ENCODE measurements around the gene SLC6A20.
"Not testable (repeated sequence)": the region's sequence is repeated elsewhere in the genome, so short reads cannot be mapped to it uniquely, and the experiment has no call there.

Gene SLC6A20

DNA sequence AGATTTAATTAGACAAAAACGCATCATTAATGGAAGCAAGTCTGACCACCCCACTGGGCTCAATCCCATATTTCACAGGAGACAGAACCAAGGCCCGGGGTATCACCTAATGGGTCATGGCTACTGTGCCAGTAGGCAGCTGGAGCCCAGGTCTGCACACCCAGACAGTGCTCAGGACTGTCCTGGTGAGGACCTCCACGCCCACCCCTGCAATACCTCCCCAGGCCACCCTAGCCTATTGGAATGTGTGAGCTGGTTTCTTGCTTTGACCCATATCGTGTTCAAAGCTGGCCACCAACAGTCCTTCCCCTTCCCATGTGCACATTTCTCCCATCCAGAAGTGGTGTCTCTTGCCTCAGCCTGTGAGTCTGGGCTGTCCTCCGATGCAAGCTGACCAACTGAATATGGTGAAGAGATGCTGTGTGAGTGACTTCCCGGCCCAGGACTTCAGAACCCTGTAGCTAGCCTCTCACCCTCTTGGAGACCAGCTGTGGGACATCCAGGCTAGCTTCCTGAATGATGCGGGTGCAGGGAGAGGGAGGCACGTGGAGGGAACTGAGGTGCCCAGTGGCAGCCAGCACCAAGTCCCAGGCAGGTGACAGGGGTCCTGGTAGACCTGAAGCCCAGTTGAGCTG, 19.1 kb downstream of the SLC6A20 start:
- DNase-seq = peak; percentile 34

DNA sequence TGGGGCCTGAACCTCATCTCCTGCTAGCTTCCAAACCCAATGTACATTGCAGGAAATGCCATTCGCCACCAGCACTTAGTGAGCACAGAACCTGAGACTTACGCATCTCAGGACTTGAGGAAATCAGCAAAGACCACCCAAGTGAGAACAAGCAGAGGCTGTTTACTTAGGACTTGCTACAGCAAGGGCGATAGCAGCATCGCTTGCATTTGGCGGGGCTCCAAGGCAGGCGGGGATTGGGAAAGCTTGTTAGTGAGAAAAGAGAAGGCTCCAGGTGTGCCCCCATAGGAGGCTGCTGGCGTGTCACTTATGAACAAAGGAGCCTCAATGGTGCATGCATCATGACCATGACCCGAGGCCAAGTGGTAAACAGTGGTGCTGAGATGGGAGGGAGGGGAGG, 19.7 kb downstream of the SLC6A20 start:
- no peak for DNase-seq

DNA sequence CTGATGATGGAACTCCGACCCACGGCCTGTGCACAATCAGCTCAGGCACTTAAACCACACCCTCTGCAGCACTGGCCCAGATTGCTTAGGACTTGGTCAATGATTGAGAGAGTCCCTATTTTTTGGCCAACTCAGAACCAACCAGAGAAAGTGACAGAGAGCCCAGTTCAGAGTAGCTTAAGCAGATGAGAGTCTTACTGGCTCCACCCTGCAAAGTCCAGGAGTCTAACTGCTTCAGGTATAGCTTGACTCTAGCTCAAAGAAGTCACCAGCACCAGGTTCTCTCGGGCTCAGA, 20.1 kb downstream of the SLC6A20 start:
- no peak for DNase-seq

DNA sequence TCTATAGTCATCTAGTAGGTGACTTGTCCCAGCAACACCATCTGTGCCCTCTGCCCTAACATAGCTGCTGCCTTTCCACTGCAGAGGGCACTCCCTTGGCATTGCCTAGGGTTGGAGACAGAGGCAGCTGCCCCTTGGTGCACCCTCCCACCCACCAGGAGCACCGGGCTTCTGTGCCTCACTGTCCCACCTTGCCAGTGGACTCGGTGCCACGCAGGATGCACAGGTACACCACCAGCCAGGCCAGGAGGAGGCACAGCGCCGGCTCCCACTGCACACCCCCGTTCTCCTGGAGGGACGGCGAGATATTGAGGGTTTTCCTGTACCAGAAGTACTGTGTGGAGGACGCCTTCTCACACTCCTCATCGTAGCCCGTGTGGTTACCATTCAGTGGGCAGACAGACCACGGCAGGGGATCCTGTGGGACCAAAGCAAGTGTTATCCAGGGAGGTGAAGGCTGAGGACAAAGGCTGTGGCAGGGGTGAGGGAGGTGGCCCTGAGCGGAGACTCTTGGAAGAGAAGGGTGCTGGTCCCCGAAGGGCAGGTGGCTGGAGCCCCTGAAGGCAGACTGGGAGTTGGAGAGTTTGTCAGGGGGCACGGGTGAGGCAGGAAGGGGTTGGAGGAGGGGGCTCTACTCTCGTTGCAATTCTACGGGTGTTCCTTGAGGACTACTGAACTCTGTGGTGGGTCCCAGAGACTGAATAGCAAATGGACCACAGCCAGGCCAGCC, 20.6 kb downstream of the SLC6A20 start:
- DNase-seq = peak; percentile 42

DNA sequence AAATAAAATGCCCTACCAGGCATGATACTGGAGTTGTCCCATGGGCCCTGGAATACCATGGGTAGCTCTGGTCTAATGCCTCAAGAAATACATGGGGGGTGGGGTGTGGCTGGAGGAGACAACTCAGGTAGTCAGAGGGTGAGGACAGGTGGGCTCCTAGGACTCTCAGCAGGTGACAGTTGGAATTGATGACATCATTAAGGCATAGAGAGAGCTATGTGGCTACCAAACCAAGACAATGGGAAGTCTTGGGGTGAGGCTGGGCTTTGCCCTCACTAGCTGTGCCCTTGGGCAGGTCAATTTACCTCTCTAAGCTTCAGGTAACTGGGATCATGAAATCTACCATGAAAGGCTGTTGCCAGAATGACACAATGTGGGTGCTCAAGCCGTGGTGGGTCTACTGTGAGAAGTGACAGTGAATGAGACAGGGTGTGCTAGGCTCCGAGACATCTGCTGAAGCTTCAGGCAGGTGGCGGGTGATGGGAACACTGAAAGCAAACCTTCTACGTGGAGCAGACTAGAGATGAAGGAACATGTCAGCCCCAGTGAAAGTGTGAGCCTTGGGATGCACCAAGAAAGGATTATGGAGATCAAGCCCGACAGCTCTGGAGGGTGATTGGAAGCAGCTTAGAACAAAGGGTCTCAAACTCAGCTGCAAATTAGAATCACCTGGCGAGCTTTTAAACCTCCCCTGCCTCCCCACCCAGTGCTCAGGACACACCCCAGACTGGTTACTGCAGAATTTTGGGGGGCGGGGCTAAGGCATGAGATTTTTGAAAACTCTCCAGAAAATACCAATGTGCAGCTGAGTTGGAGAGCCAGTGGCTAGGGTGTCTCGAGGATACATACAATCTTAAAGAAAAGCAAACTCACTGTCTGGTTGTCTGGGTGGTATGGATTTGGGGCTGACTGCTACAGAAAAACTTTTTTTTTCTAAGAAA, 21.5 kb downstream of the SLC6A20 start:
- peak; percentile 33 for DNase-seq

DNA sequence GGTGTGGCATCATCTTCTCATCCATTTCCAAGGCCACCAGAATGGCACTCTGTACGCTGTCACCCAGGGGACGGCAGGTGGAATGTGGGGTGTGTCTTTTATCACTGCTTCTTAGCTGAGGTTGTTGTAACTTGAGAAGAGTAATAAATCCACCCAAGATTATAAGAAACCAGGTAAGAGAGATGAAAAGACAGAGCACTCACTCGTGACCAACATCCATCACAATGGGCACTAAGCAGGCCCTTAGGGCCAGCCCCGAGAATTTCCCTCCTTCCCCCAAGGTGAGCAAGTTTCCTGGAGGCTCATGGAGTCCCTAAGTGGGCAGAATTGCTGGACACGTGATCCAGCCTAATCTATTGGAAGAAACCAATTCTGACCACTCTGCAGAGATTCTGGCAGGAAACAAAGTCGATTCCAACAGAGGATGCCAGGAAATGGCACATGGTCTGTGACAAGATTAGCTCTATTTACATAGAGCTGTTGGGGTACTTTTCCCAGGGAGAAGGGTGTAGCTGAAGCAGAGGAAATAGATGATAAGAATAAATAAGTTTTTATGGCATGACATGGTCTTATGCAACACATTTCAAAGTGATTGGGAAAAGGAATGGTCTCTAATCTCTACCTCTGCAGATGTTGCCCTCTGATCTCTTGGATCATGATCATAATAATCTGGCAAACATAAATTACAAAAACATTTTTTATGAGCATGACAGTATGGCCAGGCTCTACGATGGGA, 22.5 kb downstream of the SLC6A20 start:
- DNase-seq = peak; percentile 10

DNA sequence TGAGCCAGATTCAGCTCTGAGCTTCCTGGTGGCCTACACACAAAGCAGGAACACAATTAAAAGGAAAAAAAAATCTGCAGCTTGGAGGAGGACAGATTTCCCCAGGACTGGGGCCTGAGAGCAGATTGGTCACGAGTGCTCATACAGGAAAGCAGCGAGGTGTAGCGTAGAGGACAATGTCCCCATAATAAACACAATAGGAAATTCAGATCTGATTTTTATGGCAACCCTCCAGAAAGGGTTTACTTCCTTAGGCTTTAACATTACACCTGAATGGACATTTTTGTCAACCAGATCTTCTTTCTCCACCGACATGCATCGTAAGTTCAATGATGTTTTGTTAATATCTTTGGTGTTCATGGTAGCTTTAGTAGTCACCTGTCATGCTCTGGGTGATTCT, 23.3 kb downstream of the SLC6A20 start:
- peak; percentile 7 for DNase-seq

DNA sequence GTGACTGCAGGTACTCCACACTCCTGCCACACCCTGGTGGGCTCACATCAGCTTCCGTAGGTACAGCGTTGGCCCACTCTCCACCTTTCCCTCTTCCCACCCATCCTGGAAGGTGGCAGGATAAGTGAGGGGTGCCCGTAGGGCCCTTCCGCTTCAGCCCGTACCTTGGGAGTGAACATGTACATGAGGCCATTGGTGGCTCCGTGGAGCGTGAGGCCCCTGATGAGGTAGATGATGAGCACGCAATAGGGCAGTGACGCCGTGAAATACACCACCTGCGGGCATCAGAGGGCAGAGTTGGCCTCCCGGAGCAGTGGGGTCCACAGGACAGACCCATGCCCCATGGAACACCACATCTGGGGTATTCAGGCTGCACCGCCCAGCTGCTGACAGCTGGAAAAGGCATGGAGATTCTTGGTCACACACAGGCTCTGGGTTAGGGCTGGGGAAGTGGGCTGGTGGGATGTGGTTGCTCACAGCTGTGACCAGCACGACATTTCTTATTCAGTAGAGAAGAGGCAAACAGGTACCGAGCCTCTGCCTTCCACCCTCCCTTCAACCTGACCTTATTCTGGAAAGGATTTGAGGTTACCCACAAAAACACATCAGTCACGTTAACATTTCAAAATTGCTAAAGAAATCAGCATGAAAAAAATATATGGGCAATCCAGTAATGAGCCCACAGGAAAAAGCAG, 23.8 kb downstream of the SLC6A20 start:
- peak; percentile 49 for DNase-seq

DNA sequence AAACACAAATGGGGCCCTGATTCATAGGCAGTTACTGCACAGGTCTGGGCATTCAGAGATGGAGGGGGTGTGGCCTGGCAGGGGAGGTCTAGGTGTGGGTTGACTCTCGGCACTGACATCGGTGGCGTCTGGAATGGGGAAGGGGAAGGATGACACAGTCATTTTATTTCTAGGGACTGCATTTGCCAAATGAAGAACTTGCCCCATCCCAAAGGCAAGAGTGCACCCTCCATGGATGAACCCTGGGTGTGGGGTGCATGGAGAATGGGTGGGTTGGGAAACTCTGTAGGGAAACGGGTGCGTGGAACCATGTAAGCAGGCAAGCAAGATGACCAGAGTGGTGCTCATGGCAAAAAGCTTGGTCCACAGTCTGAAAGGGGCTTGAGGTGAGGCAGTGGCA, 24.5 kb downstream of the SLC6A20 start:
- DNase-seq = peak; percentile 34

DNA sequence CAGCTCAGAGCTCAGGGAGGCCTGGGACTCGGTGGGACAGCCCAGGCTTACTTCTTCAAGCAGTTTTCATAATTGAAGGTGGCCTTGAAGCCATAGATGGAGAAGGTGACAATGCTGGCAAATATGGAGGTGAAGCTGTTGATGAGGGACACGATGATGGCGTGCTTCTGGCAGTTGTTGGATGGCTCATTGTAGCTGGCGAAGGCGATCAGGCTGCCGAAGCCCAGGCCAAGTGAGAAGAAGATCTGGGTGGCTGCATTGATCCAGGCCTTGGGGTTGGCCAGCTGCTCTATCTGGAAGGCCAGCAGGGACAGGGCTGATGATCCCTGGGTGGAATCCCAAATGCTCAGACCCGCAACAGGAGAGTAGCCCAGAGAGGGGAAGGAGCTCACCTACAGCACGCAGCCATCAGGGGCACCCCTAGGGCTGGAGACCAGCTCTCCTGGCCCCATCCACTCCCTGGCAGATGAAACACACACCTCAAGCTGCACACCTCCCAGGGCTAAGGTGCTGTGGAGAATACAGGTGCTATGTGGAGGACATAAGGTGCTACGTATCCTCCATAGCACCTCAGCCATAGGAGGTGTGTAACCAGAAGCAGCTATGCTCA, 25.1 kb downstream of the SLC6A20 start:
- DNase-seq = peak; percentile 37

DNA sequence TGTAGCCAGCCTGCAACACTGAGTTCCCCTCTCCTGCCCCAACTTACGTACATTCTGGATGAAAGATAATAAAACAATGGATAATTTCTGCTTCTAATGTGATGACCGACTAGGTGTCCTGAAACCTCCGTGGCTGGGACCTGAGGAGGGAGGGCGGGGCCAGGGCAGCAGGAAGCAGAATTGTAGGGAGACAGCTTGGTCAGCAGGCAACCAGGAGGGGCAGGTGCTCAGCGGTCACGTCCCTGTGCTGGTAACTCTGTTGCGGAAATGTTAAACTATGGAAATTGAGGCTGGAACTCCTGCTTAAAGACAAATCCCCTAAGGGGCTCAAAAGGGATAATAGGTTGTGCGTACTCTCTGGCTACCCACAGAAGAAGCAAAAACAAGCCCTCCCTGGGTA, 30.4 kb downstream of the SLC6A20 start:
- no peak for DNase-seq

DNA sequence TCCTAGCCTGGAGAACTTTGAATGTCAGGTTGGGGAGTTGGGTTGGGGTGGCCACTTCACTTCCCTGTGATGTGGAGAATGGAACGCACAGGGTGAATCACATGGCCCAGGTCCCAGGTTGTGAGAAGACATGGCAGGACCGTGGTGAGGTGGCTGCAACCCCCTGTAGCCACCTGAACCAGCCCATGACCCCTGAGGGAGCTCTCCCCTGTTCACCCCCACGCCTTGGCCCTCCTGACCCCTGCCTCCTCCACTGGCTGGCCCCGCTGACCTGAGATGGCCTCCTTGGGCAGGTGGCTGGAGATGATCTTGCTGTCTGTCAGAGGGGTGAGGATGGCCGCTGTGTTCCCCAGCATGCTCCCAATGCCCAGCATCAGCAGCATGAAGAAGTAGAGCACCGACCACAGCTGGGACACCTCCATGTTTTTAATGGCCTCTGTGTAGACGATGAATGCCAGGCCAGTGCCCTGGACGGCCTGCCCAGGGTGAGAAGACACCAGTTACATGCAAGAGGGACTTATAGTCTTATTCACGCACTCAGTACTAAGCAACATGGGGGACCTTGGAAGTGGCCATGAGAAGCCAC, 31.0 kb downstream of the SLC6A20 start:
- no peak for DNase-seq

DNA sequence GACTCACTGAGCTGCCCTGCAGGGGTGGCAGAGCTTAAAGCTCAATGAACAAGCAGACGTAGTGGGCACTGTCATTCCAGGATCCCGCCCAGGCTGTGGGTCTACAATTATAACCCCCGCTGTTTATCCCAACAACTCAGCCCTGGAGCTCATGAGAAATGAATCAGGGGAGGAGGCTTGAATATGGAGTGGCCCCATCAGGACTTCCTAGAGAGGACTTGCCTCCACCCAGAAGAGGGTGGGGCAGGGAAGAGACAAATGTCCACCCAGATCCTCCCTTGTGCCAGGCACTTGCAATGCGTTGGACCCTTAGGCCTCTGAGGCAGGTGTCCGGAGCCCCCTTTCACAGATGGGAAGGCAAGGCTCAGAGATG, 33.0 kb downstream of the SLC6A20 start:
- DNase-seq = no peak

DNA sequence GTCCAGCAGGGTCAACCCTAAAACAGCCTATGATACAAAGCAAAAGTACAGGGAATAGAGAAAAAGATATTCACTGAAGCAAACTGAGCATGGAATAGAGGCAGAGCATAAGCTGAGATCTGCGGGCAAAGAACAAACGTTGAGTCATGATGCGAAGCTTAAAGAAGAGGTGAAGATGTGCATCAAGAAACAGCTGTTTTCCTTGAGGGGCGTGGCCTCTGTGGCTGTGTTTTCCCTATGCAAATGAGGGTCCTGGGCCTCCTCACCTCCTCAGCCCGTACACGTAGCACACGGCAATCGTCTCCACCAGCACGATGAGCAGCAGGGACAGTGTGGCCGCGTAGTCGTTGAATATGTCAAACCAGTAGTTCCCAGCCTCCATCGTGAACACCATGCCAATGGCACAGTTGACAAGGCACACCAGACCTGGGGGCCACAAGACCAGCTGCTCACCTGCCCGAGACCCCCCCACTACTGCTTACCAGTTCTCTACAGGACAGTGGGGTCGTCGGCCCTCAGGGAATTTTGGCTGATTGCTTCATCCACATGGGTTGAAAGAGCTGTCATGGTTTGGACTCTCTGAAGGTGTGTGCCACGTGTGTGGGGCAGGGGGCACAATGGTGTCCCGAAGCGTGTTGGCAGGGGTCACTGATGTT, 33.6 kb downstream of the SLC6A20 start:
- DNase-seq = no peak

DNA sequence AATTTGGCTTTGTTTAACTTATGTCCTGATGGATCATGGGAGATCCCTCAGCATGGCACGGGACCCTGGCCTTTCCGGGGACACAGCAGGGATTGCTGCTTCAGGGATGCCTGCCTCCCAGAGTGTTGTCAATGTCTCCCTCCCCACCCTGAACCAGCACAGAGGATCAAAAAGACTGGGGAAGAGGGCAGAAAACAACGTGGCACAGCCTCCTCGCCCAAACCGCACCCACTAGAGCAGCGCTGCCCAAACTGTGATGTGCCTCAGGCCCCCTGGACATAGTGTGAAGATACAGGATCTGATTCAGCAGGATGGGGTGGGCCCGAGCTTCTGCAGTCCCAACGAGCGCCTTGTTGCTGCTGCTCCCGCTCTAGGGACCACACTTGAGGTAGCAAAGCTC, 34.5 kb downstream of the SLC6A20 start:
- DNase-seq = no peak

DNA sequence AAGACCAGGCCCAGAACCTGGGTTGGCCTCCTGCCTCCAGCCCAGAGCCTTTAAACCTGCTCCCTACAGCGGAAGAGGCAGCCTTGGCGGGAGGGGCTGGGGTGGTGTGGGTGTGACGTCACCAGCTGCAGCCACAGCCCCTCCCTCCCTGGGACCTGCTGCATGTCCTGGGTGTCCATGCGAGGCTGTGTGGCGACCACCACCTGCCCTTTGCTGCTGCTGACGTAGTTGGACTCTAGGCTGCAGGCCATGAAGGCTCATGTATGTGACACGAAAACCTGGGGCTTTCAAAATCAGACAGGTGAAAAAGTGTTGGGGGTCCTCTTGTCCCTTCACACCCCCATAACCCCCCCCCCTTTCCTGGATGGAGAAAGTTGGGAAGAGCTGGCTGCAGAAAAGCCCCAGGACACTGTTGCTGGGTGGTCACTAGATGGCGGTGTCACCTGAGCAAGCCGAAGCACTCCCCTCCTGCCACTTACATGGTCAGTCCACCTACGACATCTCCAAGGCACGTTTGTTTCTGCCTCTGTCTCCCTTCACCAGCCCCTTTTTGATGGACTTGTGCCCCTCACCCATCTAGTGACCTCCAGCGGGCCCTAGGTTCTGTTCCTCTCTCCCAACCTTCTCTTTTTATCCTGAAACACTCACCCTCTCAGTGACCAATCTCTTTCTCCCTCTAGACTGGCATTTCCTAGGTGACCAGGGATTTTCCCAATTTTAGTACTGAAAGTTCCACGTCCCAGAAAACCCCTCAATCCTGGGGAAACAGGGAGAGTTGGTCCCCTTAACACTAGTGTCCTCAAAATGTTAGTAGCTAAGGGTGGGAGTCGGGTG, 35.2 kb downstream of the SLC6A20 start:
- no peak for DNase-seq

DNA sequence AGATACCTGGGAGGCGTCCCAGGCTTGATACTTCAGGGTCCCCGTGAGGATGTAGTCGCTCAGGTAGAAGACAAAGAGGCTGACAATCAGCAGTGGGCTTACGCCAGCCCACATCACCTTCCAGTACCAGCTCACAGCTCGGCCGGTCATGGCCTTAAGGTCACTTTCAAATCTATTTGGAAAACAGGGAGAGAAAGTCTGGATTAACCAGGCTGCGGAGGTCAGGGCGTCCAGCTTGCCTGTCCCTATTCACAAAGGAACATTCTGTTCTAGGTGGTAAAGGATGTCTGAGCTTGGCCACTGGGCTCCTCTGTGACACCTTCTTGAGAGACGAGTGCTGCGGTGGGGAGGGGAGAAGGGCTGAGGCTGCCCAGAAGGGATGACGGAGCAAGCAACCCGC, 36.5 kb downstream of the SLC6A20 start:
- no peak for DNase-seq

DNA sequence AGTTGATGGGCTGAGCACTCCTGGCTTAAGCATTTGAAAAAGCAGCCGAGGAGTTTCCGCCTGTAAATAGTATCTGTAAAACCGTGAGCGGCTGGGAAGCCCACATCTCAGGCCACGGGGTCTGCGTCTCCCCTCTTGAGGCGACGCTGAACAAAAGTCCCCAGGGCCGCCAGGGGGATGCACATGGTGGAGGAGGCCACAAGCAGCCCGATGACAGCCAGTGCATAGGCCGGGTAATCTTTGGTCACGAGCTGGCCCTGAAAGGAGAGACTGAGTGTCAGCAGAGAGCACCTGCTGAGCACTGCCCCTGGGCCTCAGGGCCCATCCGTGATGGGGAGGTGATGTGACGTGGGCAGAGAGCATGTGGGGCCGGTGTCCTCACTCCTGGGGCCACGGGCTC, 37.5 kb downstream of the SLC6A20 start:
- no peak for DNase-seq

DNA sequence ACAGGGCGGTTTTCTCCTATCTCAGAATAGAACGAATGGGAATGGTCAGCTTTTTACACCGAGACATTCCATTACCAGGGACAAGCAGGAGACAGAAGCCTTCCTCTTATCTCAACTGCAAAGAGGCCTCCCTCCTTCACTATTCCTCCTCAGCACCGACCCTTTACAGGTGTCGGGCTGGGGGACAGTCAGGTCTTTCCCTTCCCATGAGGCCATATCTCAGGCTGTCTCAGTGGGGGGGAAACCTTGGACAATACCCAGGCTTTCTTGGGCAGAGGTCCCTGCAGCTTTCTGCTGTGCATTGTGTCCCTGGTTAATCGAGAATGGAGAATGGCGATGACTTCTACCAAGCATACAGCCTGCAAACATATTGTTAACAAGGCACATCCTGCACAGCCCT, 39.2 kb downstream of the SLC6A20 start:
- DNase-seq = not testable (repeated sequence)

DNA sequence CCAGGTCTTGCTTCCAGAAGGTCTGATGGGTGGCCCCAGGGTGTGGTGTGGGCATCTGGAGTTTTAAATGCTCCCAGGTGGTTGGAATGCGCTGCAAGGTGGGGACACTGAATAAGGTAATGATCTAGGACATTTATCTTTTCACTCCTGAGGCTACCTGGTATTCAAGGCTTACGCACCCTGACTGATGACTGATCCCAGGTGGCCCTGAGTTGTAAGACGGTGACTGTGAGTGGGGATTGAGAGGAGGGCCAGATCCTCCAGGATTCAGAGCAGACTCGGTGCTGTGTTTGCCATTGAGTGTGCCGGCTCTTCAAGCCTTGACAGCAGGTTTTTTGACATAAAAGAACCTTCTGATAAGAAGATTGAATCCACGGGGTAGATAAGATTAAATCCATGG, 40.3 kb downstream of the SLC6A20 start:
- no peak for DNase-seq

Measured in activated CD8-positive, alpha-beta memory T cell treated with anti-CD3 and anti-CD28 coated beads, Interleukin-2, amount 50 U/mL, for 48 hours (primary cell).